ENCODE data around the gene PARP14.
"Not testable (repeated sequence)": the region's sequence is repeated elsewhere in the genome, so short reads cannot be mapped to it uniquely, and the experiment has no call there.

PARP14 gene

DNA sequence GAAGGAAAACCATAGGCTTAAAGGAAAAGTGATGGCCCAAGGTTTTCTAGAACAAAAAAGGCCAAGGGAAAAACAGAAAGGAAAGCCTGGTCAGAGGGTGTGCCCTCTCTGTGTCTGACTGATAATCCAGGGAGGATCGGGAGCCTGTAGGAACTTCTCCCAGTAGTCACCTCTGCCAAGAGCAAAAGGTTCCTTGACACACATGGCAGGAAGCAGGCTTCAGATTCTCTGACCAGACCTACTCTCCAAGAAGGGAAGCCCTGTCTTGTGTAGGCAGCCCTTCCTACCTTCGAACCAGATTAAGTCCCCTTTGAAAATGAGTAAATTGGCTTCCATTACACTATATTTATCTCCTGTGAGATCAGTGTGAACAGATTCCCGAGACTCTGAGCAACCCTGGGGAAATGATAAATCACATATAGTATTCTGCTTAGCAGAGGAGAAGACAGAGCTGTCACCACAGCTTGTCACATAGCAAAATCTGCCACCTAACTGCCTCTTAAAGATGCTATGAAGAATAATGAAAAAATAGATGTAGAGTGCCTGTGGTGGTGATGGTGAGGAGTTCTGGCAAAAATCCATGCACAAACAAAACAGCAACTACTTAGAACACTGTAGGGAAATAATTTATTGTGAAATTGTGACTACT lies 38.8 kb downstream of the PARP14 start:
- DNase-seq (ENCODE audit: low read depth in 2 of 2) = no peak

GRCh38 chr3:122725106-122725505 lies 44.5 kb downstream of the PARP14 start:
- no peak for DNase-seq (ENCODE audit: low read depth in 2 of 2)

DNA sequence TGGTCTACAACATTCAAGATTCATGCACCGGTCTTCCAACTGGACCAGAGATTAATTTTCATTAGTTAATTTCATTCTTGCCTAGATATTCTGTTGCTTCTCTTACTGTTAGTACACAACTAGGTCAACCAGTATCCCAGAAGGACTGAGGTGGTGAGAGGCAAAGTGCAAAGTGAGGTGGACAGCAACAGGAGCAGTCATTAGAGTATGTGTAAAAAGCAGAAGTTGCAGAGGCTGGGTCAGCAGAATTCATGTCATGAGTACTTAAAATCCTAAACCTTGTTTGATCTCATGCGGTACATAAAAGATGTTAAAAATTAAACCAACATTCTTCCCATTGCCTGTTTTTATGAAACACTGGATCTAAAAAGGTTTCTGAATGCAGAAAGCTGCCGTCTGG lies 46.7 kb downstream of the PARP14 start:
- no peak for DNase-seq (ENCODE audit: low read depth in 2 of 2)

- DNase-seq (ENCODE audit: low read depth in 2 of 2) = no peak
Measured at GRCh38 chr3:122727766-122728165, 47.1 kb downstream of the PARP14 start.

DNA sequence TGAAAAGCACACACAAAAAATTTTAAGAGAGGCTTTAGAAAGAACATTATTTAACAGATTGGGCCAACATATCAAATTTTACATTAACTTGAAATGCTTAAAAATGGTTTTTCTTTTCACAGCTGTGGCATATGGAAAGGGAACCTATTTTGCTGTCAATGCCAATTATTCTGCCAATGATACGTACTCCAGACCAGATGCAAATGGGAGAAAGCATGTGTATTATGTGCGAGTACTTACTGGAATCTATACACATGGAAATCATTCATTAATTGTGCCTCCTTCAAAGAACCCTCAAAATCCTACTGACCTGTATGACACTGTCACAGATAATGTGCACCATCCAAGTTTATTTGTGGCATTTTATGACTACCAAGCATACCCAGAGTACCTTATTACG lies 47.5 kb downstream of the PARP14 start:
- no peak for DNase-seq (ENCODE audit: low read depth in 2 of 2)

DNA sequence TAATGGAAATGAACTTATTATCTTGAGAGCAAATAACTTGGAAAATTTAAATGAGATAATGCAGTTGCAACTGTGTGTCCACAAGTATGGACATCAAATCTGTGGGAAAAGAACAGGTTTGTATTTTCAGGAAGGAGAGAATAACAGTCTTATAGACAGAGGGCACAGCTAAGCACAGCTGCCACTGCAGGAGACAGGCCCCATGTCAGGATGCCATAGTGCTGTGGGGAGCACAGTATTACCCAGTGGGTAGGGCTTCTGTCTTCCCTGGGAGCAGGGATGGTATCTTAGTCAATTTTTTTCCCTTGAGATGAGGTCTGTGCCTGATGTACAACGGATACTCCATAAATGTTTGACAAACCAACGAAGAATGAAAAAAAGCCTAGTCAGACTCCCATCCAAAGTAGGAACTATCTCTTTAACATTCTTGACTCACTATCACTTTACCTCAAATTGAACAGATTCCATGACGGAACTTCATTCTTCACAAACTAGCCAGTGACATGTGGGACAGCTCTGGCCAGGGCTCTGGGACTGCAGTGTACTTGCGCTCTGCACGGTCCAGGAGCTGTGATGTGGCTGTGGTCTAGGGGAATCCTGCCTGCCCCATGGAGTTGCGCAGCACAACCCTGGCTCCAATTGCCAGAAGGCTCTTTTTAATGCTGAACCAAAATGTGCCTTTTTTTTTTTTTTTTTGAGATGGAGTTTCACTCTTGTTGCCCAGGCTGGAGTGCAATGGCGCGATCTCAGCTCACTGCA lies 48.3 kb downstream of the PARP14 start:
- DNase-seq (ENCODE audit: low read depth in 2 of 2) = no peak

GRCh38 chr3:122730240-122730639 lies 49.6 kb downstream of the PARP14 start:
- no peak for DNase-seq (ENCODE audit: low read depth in 2 of 2)

DNA sequence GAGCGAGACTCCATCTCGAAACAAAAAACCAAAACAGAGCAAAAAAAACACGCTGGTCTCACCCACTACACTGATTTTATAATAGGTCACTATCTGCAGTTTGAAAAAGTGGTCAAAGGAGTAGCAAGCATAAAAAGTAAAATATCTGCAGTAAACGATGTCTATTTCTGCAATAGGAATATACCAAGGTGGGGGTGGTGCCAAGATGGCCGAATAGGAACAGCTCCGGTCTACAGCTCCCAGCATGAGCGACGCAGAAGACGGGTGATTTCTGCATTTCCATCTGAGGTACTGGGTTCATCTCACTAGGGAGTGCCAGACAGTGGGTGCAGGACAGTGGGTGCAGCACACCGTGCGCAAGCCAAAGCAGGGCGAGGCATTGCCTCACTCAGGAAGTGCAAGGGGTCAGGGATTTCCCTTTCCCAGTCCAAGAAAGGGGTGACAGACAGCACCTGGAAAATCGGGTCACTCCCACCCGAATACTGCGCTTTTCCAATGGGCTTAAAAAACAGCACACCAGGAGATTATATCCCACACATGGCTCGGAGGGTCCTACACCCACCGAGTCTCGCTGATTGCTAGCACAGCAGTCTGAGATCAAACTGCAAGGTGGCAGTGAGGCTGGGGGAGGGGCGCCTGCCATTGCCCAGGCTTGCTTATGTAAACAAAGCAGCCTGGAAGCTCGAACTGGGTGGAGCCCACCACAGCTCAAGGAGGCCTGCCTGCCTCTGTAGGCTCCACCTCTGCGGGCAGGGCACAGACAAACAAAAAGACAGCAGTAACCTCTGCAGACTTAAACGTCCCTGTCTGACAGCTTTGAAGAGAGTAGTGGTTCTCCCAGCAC lies 52.3 kb downstream of the PARP14 start:
- DNase-seq (ENCODE audit: low read depth in 2 of 2) = not testable (repeated sequence)

DNA sequence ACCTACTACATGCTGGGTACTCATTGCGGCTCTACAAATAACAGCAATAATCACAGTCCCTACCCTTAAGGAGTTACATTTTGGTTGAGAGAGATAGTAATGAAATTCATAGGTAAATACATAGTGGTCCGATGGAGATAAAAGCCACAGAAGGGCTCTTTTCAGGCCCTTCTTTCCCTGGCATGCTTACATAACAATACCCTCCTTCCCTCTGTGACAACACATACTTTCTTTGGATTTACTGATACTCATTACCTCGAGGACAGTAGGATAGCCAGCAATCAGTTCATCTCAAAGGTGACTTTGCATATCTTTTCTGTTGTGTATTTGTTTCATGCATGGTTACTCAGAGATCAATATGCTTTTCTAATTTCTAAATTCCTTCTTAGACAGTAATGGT lies 58.5 kb downstream of the PARP14 start:
- no peak for DNase-seq (ENCODE audit: low read depth in 2 of 2)

- no peak for DNase-seq (ENCODE audit: low read depth in 2 of 2)
Measured at GRCh38 chr3:122742234-122742633, 61.6 kb downstream of the PARP14 start.

DNA sequence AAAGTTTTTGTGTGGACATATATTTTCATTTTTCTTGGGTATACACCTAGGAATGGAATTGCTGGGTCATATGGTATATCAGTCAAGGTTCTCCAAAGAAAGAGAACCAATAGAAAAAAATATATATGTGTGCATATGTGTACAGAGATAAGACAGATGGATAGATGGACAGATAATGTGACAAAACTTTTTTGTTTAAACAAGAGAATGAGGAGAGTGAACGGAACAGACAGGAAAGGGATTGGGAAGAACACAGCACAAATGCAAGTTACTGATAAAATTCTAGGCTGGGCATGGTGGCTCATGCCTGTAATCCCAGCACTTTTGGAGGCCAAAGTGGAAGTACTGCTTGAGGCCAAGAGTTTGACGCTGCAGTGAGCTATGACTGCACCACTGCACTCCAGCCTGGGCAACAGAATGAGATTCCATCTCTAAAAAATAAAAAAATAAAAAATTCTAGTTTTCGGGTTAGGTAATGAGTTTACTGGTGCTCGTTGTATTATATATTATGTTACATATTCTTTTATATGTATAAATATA lies 63.0 kb downstream of the PARP14 start:
- no peak for DNase-seq (ENCODE audit: low read depth in 2 of 2)

DNA sequence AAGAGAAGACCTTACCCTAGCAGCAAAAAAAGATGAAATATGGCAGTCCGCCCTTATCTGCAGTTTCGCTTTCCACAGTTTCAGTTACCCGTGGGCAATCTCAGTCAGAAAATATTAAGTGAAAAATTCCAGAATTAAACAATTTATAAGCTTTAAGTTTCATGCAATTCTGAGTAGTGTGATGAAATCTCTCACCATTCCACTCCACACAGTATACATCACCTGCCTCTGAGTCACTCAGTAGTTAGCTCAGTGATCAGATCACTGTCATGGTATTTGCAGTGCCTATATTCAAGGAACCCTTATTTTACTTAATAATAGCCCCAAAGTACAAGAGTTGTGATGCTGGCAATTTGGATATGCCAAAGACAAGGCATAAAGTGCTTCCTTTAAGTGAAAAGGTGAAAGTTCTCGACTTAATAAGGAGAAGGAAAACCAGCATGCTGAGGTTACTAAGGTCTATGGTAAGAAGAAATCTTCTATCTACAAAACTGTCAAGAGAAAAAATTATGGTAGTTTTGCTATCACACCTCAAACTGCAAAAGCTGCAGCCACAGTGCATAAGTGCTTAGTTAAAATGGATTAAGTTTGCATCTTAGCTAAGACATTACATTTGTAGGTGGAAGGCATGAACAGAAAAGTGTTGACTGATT lies 64.9 kb downstream of the PARP14 start:
- no peak for DNase-seq (ENCODE audit: low read depth in 2 of 2)

DNA sequence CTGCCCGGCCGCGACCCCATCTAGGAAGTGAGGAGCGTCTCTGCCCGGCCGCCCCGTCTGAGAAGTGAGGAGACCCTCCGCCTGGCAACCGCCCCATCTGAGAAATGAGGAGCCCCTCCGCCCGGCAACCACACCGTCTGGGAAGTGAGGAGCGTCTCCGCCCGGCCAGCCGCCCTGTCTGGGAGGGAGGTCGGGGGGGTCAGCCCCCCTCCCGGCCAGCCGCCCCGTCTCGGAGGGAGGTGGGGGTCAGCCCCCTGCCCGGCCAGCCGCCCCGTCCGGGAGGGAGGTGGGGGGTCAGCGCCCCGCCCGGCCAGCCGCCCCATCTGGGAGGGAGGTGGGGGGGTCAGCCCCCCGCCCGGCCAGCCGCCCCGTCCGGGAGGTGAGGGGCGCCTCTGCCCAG lies 66.7 kb downstream of the PARP14 start:
- not testable (repeated sequence) for DNase-seq (ENCODE audit: low read depth in 2 of 2)

DNA sequence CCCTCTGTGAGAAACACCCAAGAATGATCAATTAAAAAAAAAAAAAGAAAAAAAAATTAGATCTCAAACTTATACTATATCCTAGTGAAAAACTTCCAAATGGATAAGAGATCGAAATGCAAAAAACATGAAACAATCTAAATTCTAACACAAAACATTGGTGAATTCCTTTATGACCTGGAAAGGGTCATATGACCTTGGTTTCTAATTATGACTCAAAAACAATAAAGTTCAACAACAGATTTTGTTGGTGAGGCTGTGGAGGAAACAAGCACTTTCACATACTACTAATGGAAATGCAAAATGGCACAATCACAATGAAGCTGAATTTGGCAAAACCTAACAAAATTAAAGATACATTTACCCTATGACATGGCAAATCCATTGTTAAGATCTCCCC lies 67.7 kb downstream of the PARP14 start:
- no peak for DNase-seq (ENCODE audit: low read depth in 2 of 2)

- no peak for DNase-seq (ENCODE audit: low read depth in 2 of 2)
Measured at GRCh38 chr3:122754929-122755328, 74.3 kb downstream of the PARP14 start.

GRCh38 chr3:122755491-122755890 lies 74.9 kb downstream of the PARP14 start:
- DNase-seq (ENCODE audit: low read depth in 2 of 2) = no peak

GRCh38 chr3:122758877-122759560 lies 78.4 kb downstream of the PARP14 start:
- no peak for DNase-seq (ENCODE audit: low read depth in 2 of 2)

GRCh38 chr3:122760453-122761271 lies 80.0 kb downstream of the PARP14 start:
- DNase-seq (ENCODE audit: low read depth in 2 of 2) = no peak

GRCh38 chr3:122766430-122766829 lies 85.8 kb downstream of the PARP14 start:
- no peak for DNase-seq (ENCODE audit: low read depth in 2 of 2)

Data from stimulated activated CD8-positive, alpha-beta memory T cell treated with anti-CD3 and anti-CD28 coated beads, Interleukin-15, amount 100 ng/mL, for 4 hours (primary cell).